Neural cell (in vitro differentiated cells): Measurements from ENCODE around the gene ABCF2.

Experiments used
- CTCF ChIP-seq: fragments of 450-650 bp; IDR thresholded peaks from 2 replicates; pipeline ENCODE4 v1.5.1; 2014; ENCODE audit warnings: antibody characterized with exemption, mild to moderate bottlenecking, moderate library complexity; ENCODE audit not compliant: poor library complexity, severe bottlenecking
- MXI1 ChIP-seq: fragments of 450-650 bp; conservative IDR thresholded peaks from 2 replicates; pipeline ENCODE4 v1.6.1; 2014; ENCODE audit warnings: antibody characterized with exemption, mild to moderate bottlenecking; ENCODE audit not compliant: poor library complexity, severe bottlenecking
- POLR2AphosphoS5 ChIP-seq: IDR thresholded peaks from 2 replicates; pipeline ENCODE4 v1.6.1; 2012
- SMC3 ChIP-seq: fragments of 450-650 bp; conservative IDR thresholded peaks from 2 replicates; pipeline ENCODE4 v1.6.1; 2014; ENCODE audit warnings: antibody characterized with exemption, mild to moderate bottlenecking, moderate library complexity; ENCODE audit not compliant: poor library complexity
- TAF1 ChIP-seq: IDR thresholded peaks from 2 replicates; pipeline ENCODE4 v1.6.1; 2012; ENCODE audit warnings: low read depth
- TF ChIP-seq, protein P1 (sequence below): IDR thresholded peaks from 2 replicates; pipeline ENCODE4 v1.6.1; 2012; ENCODE audit warnings: borderline replicate concordance

DNA sequence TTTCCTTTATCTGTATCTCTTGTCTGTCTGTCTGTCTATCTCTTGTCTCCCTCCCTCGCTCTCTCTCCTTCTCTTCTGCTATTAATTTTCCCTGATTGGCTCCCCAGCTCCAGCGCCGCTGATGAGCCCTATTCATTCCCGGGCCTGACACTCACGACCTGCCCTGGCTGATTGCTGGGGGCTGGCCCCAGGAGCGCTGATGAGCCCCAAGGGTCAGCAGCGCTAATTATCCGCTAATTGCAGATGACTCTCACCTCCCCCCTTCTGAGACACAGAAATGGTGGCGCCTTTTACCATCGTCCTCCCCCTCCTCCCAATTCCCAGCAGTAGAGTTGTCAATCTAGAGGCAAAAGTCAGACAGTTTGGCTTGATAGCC, 58.2 kb downstream of the ABCF2 start:
- TF ChIP-seq CTCF, result no peak
- TF ChIP-seq TAF1, result no peak
- no peak for TF ChIP-seq SMC3
- TF ChIP-seq MXI1, result no peak
- TF ChIP-seq, protein P1, sequence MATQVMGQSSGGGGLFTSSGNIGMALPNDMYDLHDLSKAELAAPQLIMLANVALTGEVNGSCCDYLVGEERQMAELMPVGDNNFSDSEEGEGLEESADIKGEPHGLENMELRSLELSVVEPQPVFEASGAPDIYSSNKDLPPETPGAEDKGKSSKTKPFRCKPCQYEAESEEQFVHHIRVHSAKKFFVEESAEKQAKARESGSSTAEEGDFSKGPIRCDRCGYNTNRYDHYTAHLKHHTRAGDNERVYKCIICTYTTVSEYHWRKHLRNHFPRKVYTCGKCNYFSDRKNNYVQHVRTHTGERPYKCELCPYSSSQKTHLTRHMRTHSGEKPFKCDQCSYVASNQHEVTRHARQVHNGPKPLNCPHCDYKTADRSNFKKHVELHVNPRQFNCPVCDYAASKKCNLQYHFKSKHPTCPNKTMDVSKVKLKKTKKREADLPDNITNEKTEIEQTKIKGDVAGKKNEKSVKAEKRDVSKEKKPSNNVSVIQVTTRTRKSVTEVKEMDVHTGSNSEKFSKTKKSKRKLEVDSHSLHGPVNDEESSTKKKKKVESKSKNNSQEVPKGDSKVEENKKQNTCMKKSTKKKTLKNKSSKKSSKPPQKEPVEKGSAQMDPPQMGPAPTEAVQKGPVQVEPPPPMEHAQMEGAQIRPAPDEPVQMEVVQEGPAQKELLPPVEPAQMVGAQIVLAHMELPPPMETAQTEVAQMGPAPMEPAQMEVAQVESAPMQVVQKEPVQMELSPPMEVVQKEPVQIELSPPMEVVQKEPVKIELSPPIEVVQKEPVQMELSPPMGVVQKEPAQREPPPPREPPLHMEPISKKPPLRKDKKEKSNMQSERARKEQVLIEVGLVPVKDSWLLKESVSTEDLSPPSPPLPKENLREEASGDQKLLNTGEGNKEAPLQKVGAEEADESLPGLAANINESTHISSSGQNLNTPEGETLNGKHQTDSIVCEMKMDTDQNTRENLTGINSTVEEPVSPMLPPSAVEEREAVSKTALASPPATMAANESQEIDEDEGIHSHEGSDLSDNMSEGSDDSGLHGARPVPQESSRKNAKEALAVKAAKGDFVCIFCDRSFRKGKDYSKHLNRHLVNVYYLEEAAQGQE, result no peak
- TF ChIP-seq POLR2AphosphoS5, result no peak
